ENCODE results near the gene CD300LG.

CD300LG gene, protein sequence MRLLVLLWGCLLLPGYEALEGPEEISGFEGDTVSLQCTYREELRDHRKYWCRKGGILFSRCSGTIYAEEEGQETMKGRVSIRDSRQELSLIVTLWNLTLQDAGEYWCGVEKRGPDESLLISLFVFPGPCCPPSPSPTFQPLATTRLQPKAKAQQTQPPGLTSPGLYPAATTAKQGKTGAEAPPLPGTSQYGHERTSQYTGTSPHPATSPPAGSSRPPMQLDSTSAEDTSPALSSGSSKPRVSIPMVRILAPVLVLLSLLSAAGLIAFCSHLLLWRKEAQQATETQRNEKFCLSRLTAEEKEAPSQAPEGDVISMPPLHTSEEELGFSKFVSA

DNA sequence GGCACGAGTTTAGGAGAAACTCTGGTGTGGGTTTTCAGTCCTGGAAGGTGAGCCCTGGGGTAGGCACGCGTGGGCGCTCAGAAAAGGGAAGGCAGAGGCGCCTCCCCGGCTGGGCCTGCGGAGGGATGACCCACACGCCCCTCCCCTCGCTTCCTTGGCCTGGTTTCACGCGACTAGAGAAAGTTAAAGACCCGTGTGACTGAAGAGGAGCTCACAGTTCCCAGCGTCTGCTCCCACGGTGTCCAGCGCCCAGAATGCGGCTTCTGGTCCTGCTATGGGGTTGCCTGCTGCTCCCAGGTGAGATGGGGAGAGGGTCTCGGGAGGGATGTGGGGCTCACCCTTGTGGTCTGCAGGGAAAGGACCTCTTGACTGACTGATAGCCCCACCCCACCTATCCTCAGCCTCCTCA is at the start of gene CD300LG:
Gene CD300LG (plus strand): TSS at position 214 of the 409 bp plus-strand sequence. CDS start 41 bp downstream, at position 255.
- no peak for DNase-seq

DNA sequence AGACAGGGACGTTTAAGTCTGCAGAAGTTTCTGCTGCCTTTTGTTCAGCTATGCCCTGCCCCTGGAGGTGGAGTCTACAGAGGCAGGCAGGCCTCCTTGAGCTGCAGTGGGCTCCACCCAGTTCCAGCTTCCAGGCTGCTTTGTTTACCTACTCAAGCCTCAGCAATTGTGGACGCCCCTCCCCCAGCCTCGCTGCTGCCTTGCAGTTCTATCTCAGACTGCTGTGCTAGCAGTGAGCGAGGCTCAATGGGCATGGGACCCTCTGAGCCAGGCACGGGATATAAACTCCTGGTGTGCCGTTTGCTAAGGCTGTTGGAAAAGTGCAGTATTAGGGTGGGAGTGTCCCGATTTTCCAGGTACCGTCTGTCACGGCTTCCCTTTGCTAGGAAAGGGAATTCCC is 49.0 kb upstream of the CD300LG start:
- DNase-seq, result peak; percentile 15

DNA sequence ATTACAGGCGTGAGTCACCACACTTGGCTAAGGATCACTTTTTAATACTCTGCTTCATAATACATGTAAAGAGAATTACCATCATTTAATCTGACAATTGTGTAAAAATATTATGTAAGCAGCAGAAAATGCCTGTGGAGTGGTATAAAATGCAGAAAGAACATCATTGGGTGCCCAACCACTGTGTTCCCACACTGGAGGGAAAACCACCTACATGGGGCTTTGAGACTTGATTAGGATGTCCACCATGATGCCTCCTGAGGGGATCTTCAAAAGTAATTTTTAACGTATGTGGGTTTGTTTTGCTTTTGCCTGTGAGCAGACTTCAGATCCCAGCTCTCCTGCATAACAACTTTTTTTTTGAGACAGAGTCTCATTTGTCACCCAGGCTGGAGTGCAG is 47.9 kb upstream of the CD300LG start:
- no peak for DNase-seq

DNA sequence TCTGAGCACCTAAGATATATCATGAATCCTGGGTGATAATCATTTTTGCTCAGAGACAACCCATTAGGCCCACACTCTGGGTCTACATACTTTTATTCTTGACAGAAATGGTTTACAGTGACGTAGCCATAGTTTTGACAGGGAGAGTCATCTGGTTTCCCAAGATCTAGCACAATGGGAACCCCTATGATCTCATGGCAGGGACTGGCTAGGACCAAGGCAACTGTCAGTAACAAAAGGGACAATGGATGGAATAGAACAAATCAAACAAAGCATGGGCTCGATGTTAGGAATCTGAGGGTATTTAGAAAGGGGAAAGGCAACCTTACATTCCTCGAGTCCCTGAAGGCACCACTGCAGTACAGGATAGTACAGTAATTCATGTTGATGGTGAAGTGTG is 46.2 kb upstream of the CD300LG start:
- DNase-seq, result no peak

DNA sequence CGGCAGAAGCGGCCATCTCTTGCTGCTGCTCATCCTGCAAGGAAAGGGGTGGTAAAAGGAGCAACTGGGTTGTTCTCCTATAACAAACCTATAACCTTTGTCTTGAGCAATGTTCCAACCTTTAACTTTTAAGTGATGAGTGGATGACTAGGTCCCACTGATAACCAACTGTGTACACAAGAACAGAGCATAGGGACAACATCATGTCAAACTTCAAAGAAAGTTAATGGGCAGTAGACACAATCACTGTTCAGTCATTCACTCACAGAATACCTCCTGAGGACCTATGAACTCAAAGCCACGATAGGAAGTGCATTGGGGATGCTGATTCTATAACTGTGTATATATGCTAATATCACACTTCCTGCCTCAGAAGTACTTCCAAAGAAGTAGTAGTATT is 45.1 kb upstream of the CD300LG start:
- DNase-seq, result no peak

DNA sequence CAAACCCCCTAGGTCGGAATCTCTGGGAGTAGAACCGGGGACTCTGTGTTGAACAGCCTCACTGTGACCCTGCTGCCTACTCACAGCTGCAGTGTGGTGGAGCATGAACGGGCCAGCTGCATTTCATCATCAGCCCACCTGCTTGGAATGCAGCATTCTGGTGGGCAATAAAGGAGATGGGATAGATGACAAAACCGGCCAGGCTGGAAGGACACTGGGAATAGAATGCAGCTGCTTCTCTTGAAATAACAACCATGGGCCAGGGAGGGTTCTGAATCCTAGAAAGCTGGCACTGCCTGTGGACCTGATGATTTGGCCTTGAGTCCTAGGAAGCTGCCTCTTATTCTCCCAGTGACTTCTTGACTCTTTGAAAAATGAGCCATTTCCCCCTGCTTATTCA is 43.2 kb upstream of the CD300LG start:
- DNase-seq, result no peak

DNA sequence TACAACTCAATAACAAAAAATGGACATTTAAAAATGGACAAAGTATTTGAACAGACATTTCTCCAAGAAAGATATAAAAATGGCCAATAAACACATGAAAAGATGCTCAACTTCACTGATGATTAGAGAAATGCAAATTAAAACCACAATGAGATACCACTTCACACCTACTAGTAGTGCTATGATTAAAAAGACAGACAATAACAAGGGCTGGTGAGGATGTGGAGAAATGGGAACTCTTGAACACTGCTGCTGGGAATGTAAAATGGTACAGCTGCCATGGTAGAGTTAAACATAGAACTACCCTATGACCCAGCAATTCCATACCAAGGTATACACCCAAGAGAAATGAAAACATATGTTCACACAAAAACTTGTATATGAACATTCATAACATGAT is 41.9 kb upstream of the CD300LG start:
- no peak for DNase-seq

DNA sequence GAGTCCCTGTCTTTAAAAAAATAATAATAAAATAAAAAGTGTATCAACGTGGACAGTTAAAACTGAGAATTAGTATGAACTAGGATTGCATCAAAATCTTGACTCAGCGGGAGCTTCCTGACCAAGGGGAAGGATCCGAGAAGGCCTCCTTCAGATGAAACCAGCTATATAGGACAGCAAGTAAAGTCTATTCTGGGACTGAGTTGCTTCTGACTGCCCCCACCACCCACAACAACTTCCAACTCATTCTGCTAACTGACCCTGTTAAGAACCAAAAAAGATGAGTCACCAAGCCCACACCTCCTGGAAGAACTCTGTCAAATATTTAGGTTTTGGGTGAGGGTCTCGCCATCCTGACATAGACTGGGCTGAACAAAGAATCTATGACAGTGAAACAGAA is 38.9 kb upstream of the CD300LG start:
- no peak for DNase-seq

DNA sequence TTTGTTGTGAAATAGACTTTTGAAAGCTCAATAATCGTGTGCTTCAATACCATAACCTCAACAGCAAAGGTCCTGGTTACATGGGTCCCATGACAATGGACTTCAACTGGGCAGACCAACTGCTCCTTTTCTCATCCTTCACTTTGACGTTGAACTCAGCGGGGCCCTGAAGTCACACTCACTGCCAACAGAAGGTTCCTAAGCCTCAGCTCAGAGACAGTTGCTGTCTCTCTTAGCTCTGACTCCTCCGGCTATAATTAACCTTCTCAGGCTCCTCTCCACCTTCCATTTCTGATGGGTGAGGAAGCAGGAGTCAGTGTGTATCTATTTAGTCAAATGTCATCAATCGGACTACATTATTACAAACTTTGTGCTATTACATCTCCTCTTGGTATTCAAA is 37.9 kb upstream of the CD300LG start:
- DNase-seq, result no peak

DNA sequence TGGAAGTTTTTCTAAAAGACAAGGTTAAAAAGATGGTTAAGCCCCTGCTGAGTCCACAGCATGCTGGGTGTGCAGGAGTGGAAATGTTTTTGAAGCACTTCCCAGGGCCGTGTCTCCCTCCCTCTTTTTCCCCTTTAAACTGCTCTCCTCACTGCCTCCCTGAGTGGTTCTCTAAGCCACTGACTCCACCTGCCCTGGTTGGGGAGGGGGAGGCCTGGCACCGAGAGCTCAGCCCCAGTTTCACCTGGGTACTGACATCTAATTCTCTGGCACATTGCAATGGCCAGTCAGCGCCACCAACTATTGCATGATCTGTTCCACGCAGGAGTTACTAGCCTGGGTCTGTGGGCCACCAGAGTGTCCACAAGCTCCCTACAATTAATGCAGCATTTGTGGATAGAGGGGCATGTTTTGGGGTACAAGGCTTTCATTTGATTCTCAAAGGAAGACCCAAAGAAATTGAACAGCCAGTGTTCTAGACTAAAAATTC is 36.7 kb upstream of the CD300LG start:
- DNase-seq, result no peak

DNA sequence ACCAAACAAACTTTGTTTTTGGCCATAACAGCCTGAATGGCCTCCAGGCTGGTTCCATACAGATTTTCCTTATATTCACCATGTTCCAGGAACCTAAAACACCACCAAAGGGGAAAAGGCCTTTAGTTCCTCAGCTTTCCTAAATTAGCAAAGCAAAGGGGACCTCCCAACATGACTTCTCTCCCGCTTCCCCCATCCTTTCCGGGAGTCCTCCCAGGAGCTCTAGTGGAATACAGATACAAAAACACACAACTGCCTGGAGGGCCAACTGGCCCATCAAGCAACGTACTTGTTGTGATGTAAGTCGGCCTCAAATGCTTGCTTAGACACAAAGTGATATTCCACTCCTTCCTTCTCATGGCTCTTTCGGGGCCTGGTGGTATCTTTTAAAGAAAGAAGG is 36.2 kb upstream of the CD300LG start:
- DNase-seq, result no peak

DNA sequence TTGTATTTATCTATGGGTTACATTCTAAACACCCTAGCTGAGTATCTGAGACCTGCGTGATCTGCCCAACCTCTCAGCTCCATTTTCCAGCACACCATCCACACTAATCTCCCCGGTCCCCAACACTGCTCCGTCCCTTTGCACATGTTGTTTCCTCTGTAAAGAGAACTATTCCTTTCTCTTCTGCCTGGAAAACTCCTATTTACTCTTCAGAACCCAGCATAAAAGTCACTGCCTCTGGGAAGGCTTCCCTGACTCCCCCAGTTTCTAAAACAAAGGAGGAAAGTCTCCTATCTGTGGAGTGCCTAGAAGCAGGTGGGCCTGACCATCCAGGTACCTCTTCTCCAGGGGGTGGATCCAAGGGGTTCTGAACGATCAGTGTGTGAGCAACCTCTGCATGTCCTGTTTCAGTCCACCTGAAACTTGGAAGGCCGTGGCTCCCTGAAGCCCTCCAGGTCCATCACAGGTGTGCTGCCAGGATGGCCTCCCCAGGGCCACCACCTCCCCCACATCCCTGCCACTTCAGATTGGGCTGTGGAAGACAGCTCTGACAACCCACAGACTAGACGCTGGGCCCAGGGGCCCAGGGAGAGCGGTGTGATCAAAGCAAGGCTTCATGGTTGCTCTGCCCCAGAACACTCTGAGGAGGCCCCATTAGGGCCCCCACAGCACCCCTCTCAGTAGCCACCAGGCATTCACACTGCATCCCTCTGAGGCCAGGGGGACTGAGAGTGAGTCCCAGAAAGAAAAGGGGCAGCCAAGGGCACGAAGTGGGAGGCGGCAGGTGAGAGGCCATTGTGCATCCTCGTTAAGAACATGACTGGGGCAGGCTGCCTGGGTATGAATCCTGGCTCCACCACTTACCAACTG is 34.3 kb upstream of the CD300LG start:
- no peak for DNase-seq

DNA sequence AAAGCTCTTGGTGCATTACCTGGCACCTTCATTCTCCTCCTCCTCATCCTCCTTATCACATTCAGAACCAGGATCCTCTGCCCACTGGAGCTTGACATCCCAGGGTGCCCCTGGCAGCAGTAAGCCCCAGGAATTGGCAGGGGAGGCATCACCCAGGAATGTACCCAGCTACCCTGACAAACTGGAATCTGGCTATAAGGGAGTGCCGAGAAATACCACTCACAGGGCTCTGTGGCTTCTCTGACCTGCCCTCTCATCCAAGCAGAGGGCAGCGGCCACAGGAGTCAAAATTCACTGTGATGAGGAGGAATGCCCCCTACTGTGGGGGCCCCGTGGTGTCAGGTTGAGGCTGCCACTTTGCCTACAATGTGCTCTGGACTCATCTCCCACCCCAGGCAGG is 33.6 kb upstream of the CD300LG start:
- no peak for DNase-seq

DNA sequence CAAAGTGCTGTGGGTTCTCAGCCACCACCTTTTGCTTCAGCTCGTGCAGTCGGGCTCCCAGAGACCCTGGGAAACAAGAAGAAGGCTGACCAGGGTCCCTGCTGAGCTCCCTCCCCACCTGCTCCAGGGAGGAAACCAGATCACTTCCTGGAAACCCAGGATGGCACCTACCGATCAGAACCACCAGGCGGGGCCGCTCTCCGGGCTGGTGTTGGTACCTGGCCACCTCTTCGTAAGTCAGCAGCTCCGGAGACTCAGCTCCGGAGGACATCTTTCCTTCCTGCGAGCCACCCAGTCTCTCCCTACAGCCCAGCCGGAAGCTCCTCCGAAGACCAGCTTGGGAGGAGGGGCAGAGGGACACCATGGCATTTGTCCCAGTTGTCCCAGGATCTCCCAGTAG is 33.0 kb upstream of the CD300LG start:
- no peak for DNase-seq

DNA sequence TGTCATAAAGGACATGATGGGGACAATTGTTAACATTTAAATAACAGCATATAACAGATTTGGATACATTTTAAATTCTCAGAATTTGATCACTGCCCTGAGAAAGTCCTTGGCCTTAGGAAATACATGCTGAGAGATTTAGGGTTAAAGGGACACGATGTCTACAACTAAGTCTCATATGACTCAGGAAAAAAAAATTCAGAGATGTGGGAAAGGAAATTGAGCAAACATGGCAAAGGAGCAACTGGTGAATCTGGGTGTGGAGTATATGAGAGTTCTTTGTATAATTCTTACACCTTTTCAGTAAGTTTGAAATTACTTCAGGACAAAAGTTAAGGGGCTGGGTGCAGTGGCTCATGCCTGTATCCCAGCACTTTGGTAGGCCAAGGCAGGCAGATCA is 32.3 kb upstream of the CD300LG start:
- DNase-seq, result no peak

DNA sequence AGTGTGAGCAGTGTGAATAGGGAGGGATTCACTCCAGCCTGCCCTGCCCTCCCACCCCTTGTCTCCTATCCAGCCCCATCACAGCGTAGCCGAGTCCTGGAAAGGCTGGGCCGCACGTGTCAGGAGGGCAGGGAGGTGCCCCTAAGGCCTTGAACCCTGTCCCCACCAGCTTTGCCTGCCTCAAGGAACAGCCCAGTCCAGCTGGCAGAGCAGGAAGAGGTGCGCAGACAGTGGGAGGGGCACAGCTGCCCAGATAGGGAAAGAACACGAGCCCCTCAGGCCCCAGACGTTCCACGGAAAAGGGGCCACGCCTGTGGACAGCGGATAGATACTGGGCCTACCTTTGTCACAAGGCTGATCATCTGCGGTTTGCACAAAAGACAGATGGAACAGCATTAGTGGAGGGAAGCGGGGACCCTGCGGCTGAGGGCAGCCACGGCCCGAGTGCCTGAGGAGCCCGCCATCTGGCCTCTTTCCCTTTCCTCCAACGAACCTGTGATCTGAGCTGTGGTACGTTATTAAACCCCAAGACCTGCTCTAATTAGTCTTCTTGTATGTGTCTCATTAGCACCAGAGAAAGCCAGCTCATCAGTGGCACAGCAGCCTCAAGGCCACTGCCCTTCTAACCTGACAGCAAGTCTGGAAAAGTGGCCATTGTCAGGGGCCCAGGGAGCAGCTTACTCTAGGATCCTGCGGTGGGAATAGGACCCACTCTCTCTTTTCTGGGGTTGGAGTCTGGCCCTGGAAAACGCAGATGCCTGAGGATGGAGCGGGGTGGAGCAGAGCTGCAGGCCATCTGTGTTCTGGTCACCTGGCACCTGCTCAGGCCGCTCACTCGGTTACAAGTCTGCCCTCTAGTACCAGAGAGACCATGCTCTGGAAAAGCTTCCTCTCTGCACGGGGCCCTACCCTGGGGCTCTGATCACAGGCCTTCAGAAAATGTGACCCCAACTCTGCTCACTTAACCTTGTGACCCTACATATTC is 30.3 kb upstream of the CD300LG start:
- DNase-seq, result no peak

DNA sequence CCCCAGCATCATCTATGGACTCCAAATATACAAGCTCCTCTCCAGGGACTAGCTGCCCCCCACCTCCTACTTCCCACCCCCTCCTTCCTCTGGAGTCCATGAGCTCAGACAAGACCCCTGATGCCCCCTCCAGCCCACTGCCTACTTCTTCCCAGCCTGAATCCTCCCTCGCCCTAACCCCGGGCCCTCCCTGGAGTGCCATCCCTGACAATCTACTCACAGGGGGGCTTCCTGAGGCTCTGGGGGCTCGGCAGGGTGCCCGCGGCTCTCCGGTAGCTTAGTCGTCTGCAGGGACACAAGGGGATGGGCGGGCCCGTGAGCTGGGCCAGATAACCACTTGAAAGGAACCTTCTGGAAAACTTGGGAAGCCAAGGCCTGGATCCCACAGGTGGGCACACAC is 29.1 kb upstream of the CD300LG start:
- no peak for DNase-seq

DNA sequence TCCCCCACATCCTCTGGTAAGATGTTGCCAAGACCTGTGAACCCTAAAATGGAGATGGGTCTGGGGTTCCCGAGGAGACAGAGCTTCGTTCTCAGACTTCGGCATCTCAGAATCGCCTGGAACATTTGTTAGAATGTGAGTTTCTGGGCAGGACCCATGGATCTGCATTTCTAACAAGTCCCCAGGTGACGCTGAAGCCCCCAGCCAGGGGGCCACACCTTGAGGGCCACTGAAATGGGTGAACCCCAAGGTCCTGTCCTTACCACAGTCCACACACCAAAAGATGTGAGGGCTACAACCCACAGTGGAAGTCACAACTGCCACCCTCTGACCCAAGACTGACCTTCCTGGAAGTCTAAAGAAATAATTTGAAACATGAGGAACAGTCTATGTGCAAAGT is 28.0 kb upstream of the CD300LG start:
- no peak for DNase-seq

DNA sequence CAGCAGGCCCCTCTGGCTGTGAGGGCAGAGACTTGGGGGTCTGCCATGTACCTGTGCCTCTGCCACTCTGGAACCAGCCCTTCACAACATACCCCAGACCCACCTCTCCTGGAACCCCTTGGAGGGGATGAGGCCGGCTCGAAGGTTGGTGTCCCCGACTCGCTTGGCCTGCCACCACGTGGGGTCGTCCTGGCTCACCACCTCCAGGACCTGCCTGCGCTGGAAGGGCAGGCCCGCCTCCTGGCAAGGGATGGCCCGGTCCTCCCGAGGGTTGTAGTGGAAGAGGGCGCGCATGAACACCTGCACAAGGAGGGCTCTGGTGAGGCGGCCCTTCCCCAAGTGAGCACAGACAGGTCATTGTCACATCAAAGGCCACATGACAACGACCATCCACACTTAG is 26.2 kb upstream of the CD300LG start:
- DNase-seq, result no peak

DNA sequence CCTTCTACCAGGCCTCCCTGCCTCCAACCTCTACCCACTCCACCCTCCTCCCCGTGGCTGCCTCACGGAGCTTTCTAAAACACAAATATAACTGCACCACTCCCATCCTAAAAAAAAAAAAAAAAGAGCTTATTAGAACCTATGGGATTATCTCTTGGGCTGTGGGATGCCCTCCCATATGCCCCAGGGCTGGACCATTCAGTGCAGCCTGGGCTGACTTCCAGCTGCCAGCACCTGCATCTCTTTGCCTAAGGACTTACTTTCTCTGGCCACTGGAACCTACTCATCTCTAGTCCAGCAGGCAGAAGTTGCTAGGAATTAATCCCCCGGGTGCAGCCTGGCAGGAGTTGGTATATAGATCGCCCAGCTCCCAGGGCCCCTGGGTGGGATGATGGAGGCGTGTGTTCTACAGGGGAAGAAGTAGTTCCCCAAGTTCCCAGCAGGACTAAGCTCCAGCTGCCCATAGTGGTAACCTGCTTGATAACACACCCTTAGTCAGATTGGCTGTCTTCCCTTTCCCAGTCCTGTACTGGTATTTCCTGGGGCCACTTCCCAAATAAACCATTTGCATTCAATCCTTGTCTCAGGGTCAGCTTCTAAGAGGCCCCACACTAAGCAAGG is 24.3 kb upstream of the CD300LG start:
- DNase-seq, result no peak

DNA sequence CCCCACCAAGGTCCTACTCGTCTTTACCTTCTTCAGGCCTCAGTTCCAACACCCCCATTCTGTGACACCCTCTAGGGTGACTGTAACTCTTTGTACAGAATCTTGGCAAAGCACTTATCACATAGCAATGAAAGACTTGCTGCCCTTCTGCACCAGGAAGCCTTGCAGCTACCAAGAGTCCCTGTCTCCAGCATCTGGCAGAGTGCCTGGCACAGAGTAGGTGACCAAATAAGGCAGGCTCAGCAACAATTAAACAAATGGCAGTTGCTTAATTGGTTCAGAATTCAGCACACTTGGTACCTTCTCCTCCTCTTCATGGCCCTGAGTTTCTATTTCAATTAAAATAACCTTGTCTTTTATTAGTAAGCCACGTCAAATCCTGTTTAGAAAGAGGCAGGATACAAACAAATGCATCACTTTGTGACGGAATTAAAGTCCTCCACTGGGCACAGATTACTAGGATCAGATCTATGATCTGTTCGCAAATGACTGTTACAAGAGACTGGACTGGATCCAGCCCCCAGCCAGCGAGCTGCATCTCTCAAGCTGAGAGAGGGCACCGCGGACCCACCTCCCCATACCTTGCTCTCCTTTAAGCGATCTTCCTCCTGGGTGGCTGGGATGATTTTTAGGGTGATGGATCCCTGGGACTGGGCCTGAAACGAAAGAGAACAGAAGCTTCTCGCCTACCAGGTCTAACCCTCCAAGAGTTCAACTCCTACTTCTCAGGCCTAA is 23.5 kb upstream of the CD300LG start:
- DNase-seq, result no peak

DNA sequence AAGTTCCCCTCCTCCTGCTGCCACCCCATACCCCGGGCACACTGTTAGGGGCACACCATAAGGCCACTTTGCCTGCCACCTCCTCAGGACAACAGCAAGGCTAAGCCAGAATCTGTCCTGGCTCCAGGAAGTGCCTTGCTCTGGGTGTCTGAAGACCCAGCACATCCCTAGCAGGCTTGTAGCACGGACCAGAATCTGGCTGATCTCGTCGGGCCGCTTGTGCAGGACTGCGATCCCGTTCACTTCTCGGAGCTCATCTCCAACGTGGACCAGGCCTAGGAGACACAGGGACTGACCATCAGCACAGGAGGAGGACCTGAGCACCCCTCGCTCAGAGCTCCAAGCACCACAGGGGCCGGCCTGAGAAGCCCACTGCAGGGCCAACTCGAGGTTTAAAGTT is 21.4 kb upstream of the CD300LG start:
- no peak for DNase-seq

All from SHP77 treated with DMSO at 0.1 percent for 48 hours (cell line).